Thyroid gland (tissue), 4 donors: ENCODE data around the gene TIMM17A.

Experiments
- CTCF ChIP-seq, 6 experiments: fragments of 200-600 bp in 3 of 6; fragments of 450-650 bp in 3 of 6; sonication (generic) in 3 of 6; IDR thresholded peaks; one replicate each; pipeline ENCODE4 v1.5.1; 2016 to 2019; ENCODE audit warnings: antibody characterized with exemption in 6 of 6, mild to moderate bottlenecking in 2 of 6, inconsistent platforms in 1 of 6, moderate library complexity in 1 of 6
- POLR2A ChIP-seq, 2 donors: fragments of 450-650 bp; IDR thresholded peaks; one replicate each; pipeline ENCODE4 v1.6.1; 2017; ENCODE audit warnings: antibody characterized with exemption in 2 of 2, mild to moderate bottlenecking in 2 of 2, moderate library complexity in 1 of 2

DNA sequence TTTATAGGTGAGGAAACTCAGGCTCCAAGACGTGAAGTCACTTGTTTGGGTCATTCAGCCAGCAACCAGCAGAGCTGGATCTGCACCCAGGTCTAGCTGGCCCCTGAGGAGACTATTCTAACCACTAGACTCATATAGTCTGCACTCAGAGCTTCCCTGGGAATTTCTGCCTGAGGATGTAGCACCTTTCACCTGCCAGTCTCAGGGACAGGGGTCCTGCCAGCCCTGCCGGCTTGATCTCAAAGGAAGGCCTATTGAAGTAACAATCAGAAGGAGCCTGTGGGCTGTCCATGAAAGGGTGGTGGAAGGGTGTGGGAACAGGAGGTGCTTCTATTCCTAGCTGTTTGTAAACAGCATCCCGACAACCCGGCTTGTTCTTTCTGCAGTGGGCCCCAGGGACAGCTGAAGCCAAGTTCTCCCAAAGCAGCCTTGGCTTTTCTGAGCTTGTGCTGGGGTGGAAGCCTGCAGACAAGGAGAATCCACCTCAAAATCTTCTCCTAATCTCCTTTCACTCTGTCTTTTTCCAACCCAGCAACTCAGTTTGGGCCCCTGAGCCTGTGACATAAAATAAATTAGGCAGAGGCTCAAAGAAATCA, 16.8 kb upstream of the TIMM17A start:
- TF ChIP-seq POLR2A (IDR thresholded peaks at IDR 0.05) (no peak), CTCF (IDR thresholded peaks at IDR 0.05) (no peak)
